Measurements from ENCODE around the gene LAMA1. TPM values are rescaled to one million over a fixed set of nuclear protein-coding genes. Genes with fewer than 3 reads are reported as not detected.

Gene LAMA1
- total RNA-seq, 4 donors from 2014 or later: under 0.01 to 1.0 (median 0.60) TPM

- no peak overlapping the region for H3K27ac ChIP-seq
- WGBS, 2 donors (ENCODE audit: low coverage in 1 of 2): 80 to 82% methylated on average over 7 of the region's 7 CpGs
- no peak for TF ChIP-seq POLR2A (IDR thresholded peaks at IDR 0.05)
- TF ChIP-seq POLR2AphosphoS5 (IDR thresholded peaks at IDR 0.05): no peak
- no peak for TF ChIP-seq CTCF (IDR thresholded peaks at IDR 0.05)
- TF ChIP-seq EP300 (IDR thresholded peaks at IDR 0.05): no peak
- H3K9me3 ChIP-seq: no peaks in the 10 kb centered on the region
- no peak overlapping the region for H3K4me3 ChIP-seq
- no peaks in the 10 kb centered on the region for H3K27me3 ChIP-seq
- ATAC-seq: no peak
- H3K36me3 ChIP-seq: no peaks in the 10 kb centered on the region
- no peaks in the 10 kb centered on the region for H3K4me1 ChIP-seq
Observed at GRCh38 chr18:7048081-7048480, 69.5 kb downstream of the LAMA1 start.

DNA sequence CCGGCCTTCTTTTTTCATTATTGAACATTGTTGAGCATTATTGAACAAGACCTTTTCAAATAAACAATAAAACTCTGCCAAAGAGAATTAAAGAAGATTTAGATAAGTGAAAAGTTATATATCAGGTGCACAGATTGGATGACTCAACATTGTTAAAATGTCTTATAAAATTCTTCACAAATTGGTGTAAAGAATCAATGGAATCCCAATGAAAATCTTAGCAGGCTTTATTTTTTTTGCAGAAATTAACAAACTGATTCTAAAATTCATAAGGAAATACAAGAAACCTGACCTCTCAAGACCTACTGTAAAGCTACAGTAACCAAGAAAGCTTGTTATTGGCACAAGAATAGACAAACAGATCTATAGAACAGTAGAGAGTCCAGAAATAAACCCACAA is 70.3 kb downstream of the LAMA1 start:
- H3K36me3 ChIP-seq: no peaks in the 10 kb centered on the region
- H3K4me1 ChIP-seq: no peaks in the 10 kb centered on the region
- WGBS, 2 donors (ENCODE audit: low coverage in 1 of 2): 100% methylated on average over 1 of the region's 1 CpG
- no peak overlapping the region for H3K4me3 ChIP-seq
- H3K9me3 ChIP-seq: no peaks in the 10 kb centered on the region
- no peak overlapping the region for H3K27ac ChIP-seq
- ATAC-seq: no peak
- H3K27me3 ChIP-seq: no peaks in the 10 kb centered on the region
- TF ChIP-seq EP300 (IDR thresholded peaks at IDR 0.05) (no peak), CTCF (IDR thresholded peaks at IDR 0.05) (no peak), POLR2A (IDR thresholded peaks at IDR 0.05) (no peak), POLR2AphosphoS5 (IDR thresholded peaks at IDR 0.05) (no peak)

- TF ChIP-seq POLR2AphosphoS5 (IDR thresholded peaks at IDR 0.05): peak; percentile 29
- peak; percentile 42 to 82 (median 61) for TF ChIP-seq CTCF (IDR thresholded peaks at IDR 0.05)
- no peak for TF ChIP-seq POLR2A (IDR thresholded peaks at IDR 0.05)
- no peak for TF ChIP-seq EP300 (IDR thresholded peaks at IDR 0.05)
- no peaks in the 10 kb centered on the region for H3K27me3 ChIP-seq
- peak overlapping the region in 1 of 2 donors; percentile 32 for H3K4me3 ChIP-seq
- no peaks in the 10 kb centered on the region for H3K36me3 ChIP-seq
- 58% methylated on average over 6 of the region's 20 CpGs; no CpG with 5 or more reads in 1 of the 2 donors for WGBS, 2 donors (ENCODE audit: low coverage in 1 of 2)
- H3K4me1 ChIP-seq: peaks cover 0 to 5% (median 0%) of the 10 kb centered on the region in 3 donors
- peak; percentile 95 for ATAC-seq
- peak overlapping the region; percentile 2 to 76 (median 58) for H3K27ac ChIP-seq
- no peaks in the 10 kb centered on the region for H3K9me3 ChIP-seq
Observed at GRCh38 chr18:7038330-7038851, 79.2 kb downstream of the LAMA1 start.

DNA sequence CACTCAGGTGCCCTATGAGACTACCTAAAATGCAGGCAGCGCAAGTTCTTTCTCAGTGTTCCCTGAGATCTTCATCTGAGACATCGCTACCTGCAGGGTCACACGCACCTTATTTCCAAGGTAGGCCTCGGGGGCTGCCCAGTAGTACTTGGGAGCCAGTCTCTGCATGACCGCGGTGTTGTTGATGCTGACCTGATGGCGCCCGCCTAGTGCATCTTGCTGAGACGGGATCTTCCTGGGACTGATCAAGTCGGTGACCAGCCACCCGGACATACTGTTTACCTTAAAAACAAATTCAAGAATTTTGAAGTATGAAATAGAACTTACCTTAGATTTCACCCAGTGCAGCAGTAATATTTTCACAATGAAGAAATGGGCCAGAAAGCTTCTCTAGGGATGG is 80.1 kb downstream of the LAMA1 start:
- TF ChIP-seq POLR2A (IDR thresholded peaks at IDR 0.05) (no peak), CTCF (IDR thresholded peaks at IDR 0.05) (no peak), EP300 (IDR thresholded peaks at IDR 0.05) (no peak), POLR2AphosphoS5 (IDR thresholded peaks at IDR 0.05) (no peak)
- WGBS, 2 donors (ENCODE audit: low coverage in 1 of 2): 100% methylated on average over 1 of the region's 11 CpGs
- no peak overlapping the region for H3K4me3 ChIP-seq
- peak overlapping the region in 1 of 4 donors; percentile 76 for H3K27ac ChIP-seq
- no peak for ATAC-seq
- H3K9me3 ChIP-seq: no peaks in the 10 kb centered on the region
- H3K27me3 ChIP-seq: no peaks in the 10 kb centered on the region
- peaks cover 0 to 5% (median 0%) of the 10 kb centered on the region in 3 donors for H3K4me1 ChIP-seq
- no peaks in the 10 kb centered on the region for H3K36me3 ChIP-seq

DNA sequence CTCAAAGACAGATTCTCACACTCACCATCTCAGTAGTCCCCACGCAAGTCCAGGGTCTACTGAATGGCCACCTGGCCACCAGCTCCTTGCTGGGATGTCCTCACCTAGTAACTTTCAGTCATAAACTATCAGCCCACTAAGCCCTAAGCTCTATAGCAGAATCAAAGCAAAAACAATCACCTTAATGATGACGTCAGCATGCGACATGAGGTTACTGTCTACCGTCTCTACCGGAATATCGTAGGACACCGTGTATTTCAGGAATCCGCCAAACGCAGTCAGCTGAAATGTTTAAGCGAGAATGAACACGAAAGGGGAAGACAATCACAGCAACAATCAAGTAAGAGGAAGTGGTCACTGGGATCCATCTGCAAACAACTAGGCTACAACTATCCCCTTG is 81.8 kb downstream of the LAMA1 start:
- no peak overlapping the region for H3K4me3 ChIP-seq
- peaks cover 0 to 5% (median 0%) of the 10 kb centered on the region in 3 donors for H3K4me1 ChIP-seq
- no peak overlapping the region for H3K27ac ChIP-seq
- 91 to 96% methylated on average over 7 to 10 of the region's 11 CpGs for WGBS, 2 donors (ENCODE audit: low coverage in 1 of 2)
- ATAC-seq: no peak
- no peaks in the 10 kb centered on the region for H3K9me3 ChIP-seq
- no peaks in the 10 kb centered on the region for H3K27me3 ChIP-seq
- no peaks in the 10 kb centered on the region for H3K36me3 ChIP-seq
- TF ChIP-seq POLR2AphosphoS5 (IDR thresholded peaks at IDR 0.05) (no peak), POLR2A (IDR thresholded peaks at IDR 0.05) (no peak), CTCF (IDR thresholded peaks at IDR 0.05) (no peak), EP300 (IDR thresholded peaks at IDR 0.05) (no peak)
